GM23338 (cell line): ENCODE data around the gene CCDC90B. TPM values are rescaled to one million over a fixed set of nuclear protein-coding genes. Genes with fewer than 3 reads are reported as not detected.

Experiments used
- ATAC-seq: fragments of 200-7000 bp; cut with Tn5 transposase; 3 replicates; pipeline ENCODE4 v1.9.1; 2020
- DNase-seq: peaks from one replicate; pipeline ENCODE4 v3.0.0-alpha.2; 2015; ENCODE audit warnings: low spot score
- H2AFZ ChIP-seq: fragments of 200-600 bp; sonication (generic); 2 replicates; pipeline ENCODE4 v1.8.0; 2016; ENCODE audit warnings: antibody characterized with exemption, mild to moderate bottlenecking, moderate library complexity
- H3F3A ChIP-seq: fragments of 200-600 bp; sonication (generic); replicated peaks from 2 replicates; pipeline ENCODE4 v1.8.0; 2017; ENCODE audit warnings: antibody characterized with exemption, mixed run types, low read depth
- H3K27ac ChIP-seq: fragments of 200-600 bp; sonication (generic); 2 replicates; pipeline ENCODE4 v1.6.1; 2016; ENCODE audit warnings: low read depth
- H3K27me3 ChIP-seq: fragments of 200-600 bp; sonication (generic); 2 replicates; pipeline ENCODE4 v1.8.0; 2016; ENCODE audit warnings: mild to moderate bottlenecking, mixed run types, moderate library complexity; ENCODE audit not compliant: insufficient read depth
- H3K36me3 ChIP-seq: fragments of 200-600 bp; sonication (generic); 2 replicates; pipeline ENCODE4 v1.8.0; 2016; ENCODE audit warnings: mild to moderate bottlenecking; ENCODE audit not compliant: insufficient read depth
- H3K4me1 ChIP-seq: fragments of 200-600 bp; sonication (generic); 2 replicates; pipeline ENCODE4 v1.8.0; 2016; ENCODE audit warnings: mild to moderate bottlenecking, moderate library complexity; ENCODE audit not compliant: insufficient read depth
- H3K4me2 ChIP-seq: fragments of 200-600 bp; sonication (generic); 2 replicates; pipeline ENCODE4 v1.7.1; 2017; ENCODE audit warnings: mixed run types
- H3K4me3 ChIP-seq: fragments of 200-600 bp; sonication (generic); 2 replicates; pipeline ENCODE4 v1.6.1; 2016; ENCODE audit warnings: mixed run types
- H3K79me2 ChIP-seq: fragments of 200-600 bp; sonication (generic); replicated peaks from 2 replicates; pipeline ENCODE4 v1.8.0; 2017; ENCODE audit warnings: mild to moderate bottlenecking; ENCODE audit not compliant: insufficient read depth
- H3K9me2 ChIP-seq: fragments of 200-600 bp; sonication (generic); 2 replicates; pipeline ENCODE4 v1.8.0; 2017; ENCODE audit not compliant: insufficient read depth
- H4K20me1 ChIP-seq: fragments of 200-600 bp; sonication (generic); replicated peaks from 2 replicates; pipeline ENCODE4 v1.8.0; 2017; ENCODE audit warnings: mild to moderate bottlenecking; ENCODE audit not compliant: insufficient read depth
- H3K27ac Mint-ChIP-seq: 2 replicates; pipeline ENCODE4 v1.8.0; 2020; ENCODE audit warnings: inconsistent platforms, mild to moderate bottlenecking, moderate library complexity, mixed read lengths
- H3K27me3 Mint-ChIP-seq: 3 replicates; pipeline ENCODE4 v1.8.0; 2022; ENCODE audit warnings: low read depth, mild to moderate bottlenecking, moderate library complexity, mixed read lengths, inconsistent platforms; ENCODE audit not compliant: insufficient read depth, poor library complexity
- H3K36me3 Mint-ChIP-seq: 3 replicates; pipeline ENCODE4 v1.8.0; 2021; ENCODE audit warnings: low read depth, mild to moderate bottlenecking, inconsistent platforms, moderate library complexity, mixed read lengths
- H3K4me1 Mint-ChIP-seq: 3 replicates; pipeline ENCODE4 v1.8.0; 2020; ENCODE audit warnings: mild to moderate bottlenecking, inconsistent platforms, mixed read lengths
- H3K4me3 Mint-ChIP-seq: 3 replicates; pipeline ENCODE4 v1.8.0; 2021; ENCODE audit warnings: moderate library complexity, mild to moderate bottlenecking, inconsistent platforms, mixed read lengths
- H3K9me3 Mint-ChIP-seq: 3 replicates; pipeline ENCODE4 v1.8.0; 2020; ENCODE audit warnings: moderate library complexity, mild to moderate bottlenecking, inconsistent platforms, mixed read lengths
- CREB1 ChIP-seq: fragments of 250-450 bp; sonication (Bioruptor Pico); IDR thresholded peaks from 2 replicates; pipeline ENCODE4 v1.5.0; 2020; ENCODE audit warnings: low read depth, mild to moderate bottlenecking, moderate library complexity
- EZH2 ChIP-seq: fragments of 200-600 bp; sonication (generic); IDR thresholded peaks from one replicate; pipeline ENCODE4 v1.8.0; 2017; ENCODE audit warnings: antibody characterized with exemption, mild to moderate bottlenecking, low read depth; ENCODE audit not compliant: unreplicated experiment
- EZH2phosphoT487 ChIP-seq: fragments of 200-600 bp; sonication (generic); IDR thresholded peaks from one replicate; pipeline ENCODE4 v1.8.1; 2018; ENCODE audit warnings: antibody characterized with exemption; ENCODE audit not compliant: unreplicated experiment
- JUNB ChIP-seq: IDR thresholded peaks from one replicate; pipeline ENCODE4 v1.6.1; 2016; ENCODE audit warnings: antibody characterized with exemption; ENCODE audit not compliant: unreplicated experiment
- NANOG ChIP-seq: IDR thresholded peaks from 2 replicates; pipeline ENCODE4 v1.6.1; 2016; ENCODE audit warnings: antibody characterized with exemption, borderline replicate concordance
- POLR2AphosphoS5 ChIP-seq: IDR thresholded peaks from 2 replicates; pipeline ENCODE4 v1.6.1; 2016; ENCODE audit warnings: antibody characterized with exemption, low read depth
- STAT1 ChIP-seq: IDR thresholded peaks from one replicate; pipeline ENCODE4 v1.6.1; 2016; ENCODE audit warnings: antibody characterized with exemption; ENCODE audit not compliant: unreplicated experiment
- ZNF114 ChIP-seq: fragments of 250-450 bp; sonication (Bioruptor Pico); IDR thresholded peaks from 2 replicates; pipeline ENCODE4 v1.5.0; 2020; ENCODE audit warnings: mild to moderate bottlenecking, moderate library complexity
- ZNF331 ChIP-seq: fragments of 250-450 bp; sonication (Bioruptor Pico); IDR thresholded peaks from 2 replicates; pipeline ENCODE4 v1.5.0; 2020; ENCODE audit warnings: low read depth, mild to moderate bottlenecking, moderate library complexity
- polyA plus RNA-seq: library from polyadenylated mRNA; unstranded; fragments of >200 nt; fragmentation: Nextera tagmentation; extraction: Ambion mirVana; gene quantifications from 2 replicates; pipeline ENCODE4 v1.2.1, GENCODE V29; 2016
- total RNA-seq: library from RNA; depleted of rRNA; stranded (reverse); fragments of >200 nt; shearing (Covaris generic); gene quantifications from 2 replicates; pipeline ENCODE4 v1.2.3, GENCODE V29; 2014
- TF ChIP-seq, protein P1 (sequence below): IDR thresholded peaks from one replicate; pipeline ENCODE4 v1.6.1; 2018; ENCODE audit warnings: antibody characterized with exemption; ENCODE audit not compliant: unreplicated experiment
- TF ChIP-seq, protein P2 (sequence below): IDR thresholded peaks from 2 replicates; pipeline ENCODE4 v1.6.1; 2016; ENCODE audit warnings: antibody characterized with exemption
- TF ChIP-seq, protein P3 (sequence below), 2 experiments: fragments of 200-600 bp in 1 of 2; sonication (generic) in 1 of 2; conservative IDR thresholded peaks; 2 replicates each; pipeline versions ENCODE4 v1.5.1 to v1.6.1; 2016 to 2017; ENCODE audit warnings: antibody characterized with exemption in 2 of 2, low read depth in 2 of 2, mild to moderate bottlenecking in 2 of 2, moderate library complexity in 1 of 2
- TF ChIP-seq, protein P4 (sequence below): fragments of 250-450 bp; sonication (Bioruptor Pico); IDR thresholded peaks from 2 replicates; pipeline ENCODE4 v1.5.0; 2020; ENCODE audit warnings: mild to moderate bottlenecking, moderate library complexity

CCDC90B gene
- total and polyA plus RNA-seq, 2 experiments from 2014 or later = 55.1 to 89.0 TPM

DNA sequence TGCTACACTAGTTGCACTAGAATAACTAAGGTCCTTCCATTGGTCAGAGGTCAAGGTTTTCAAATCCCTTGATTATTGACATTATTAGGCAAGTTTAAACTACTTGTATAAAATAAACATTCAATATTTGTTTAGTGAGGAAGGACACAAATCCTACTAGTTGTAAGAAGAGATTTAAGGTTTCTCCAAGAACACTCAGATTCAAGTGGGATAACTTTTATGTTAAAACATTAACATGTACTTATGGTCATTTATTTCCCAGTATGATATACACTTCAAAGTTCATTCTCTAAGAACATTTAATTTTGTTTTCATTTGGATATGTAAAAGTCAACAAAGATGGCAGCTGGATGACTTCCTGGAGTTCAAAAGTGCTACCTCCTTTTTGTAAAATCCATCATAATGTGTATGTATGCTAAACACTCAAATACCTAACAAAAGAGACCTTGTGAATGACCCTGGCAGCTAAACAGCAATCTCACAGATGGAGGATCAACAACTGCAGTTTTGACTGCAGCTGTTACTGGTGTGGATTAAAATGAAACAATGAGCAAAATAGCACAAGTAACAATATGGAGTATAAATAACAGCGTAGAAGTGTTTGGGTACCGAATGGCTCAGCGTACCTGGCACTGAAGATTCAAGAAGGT lies 1.5 kb downstream of the CCDC90B start:
- Histone ChIP-seq H3F3A (no peaks in the 10 kb centered on the region), H3K4me1 (no peaks in the 10 kb centered on the region; the same call in none of the 2 replicates), H2AFZ (no peak overlapping the region), H3K36me3 (no peaks in the 10 kb centered on the region; the same call in 1 of the 2 replicates), H4K20me1 (no peaks in the 10 kb centered on the region), H3K4me3 (peak overlapping the region; percentile 68), H3K9me2 (no peaks in the 10 kb centered on the region), H3K79me2 (peaks cover 43% of the 10 kb centered on the region), H3K27me3 (no peaks in the 10 kb centered on the region), H3K27ac (peak overlapping the region; percentile 94), H3K4me2 (peak overlapping the region; percentile 81)
- no peaks in the 10 kb centered on the region for H3K27me3 Mint-ChIP-seq
- no peaks in the 10 kb centered on the region for H3K9me3 Mint-ChIP-seq
- peaks cover 14% of the 10 kb centered on the region; the same call in 2 of the 3 replicates for H3K4me1 Mint-ChIP-seq
- peaks cover 9% of the 10 kb centered on the region for H3K36me3 Mint-ChIP-seq
- peak overlapping the region; percentile 99 for H3K27ac Mint-ChIP-seq
- H3K4me3 Mint-ChIP-seq = peak overlapping the region; percentile 90
- DNase-seq (no peak), ATAC-seq (no peak)
- TF ChIP-seq, protein P1, sequence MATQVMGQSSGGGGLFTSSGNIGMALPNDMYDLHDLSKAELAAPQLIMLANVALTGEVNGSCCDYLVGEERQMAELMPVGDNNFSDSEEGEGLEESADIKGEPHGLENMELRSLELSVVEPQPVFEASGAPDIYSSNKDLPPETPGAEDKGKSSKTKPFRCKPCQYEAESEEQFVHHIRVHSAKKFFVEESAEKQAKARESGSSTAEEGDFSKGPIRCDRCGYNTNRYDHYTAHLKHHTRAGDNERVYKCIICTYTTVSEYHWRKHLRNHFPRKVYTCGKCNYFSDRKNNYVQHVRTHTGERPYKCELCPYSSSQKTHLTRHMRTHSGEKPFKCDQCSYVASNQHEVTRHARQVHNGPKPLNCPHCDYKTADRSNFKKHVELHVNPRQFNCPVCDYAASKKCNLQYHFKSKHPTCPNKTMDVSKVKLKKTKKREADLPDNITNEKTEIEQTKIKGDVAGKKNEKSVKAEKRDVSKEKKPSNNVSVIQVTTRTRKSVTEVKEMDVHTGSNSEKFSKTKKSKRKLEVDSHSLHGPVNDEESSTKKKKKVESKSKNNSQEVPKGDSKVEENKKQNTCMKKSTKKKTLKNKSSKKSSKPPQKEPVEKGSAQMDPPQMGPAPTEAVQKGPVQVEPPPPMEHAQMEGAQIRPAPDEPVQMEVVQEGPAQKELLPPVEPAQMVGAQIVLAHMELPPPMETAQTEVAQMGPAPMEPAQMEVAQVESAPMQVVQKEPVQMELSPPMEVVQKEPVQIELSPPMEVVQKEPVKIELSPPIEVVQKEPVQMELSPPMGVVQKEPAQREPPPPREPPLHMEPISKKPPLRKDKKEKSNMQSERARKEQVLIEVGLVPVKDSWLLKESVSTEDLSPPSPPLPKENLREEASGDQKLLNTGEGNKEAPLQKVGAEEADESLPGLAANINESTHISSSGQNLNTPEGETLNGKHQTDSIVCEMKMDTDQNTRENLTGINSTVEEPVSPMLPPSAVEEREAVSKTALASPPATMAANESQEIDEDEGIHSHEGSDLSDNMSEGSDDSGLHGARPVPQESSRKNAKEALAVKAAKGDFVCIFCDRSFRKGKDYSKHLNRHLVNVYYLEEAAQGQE = no peak
- no peak for TF ChIP-seq EZH2phosphoT487
- TF ChIP-seq ZNF331 = no peak
- TF ChIP-seq JUNB = no peak
- TF ChIP-seq, protein P2, sequence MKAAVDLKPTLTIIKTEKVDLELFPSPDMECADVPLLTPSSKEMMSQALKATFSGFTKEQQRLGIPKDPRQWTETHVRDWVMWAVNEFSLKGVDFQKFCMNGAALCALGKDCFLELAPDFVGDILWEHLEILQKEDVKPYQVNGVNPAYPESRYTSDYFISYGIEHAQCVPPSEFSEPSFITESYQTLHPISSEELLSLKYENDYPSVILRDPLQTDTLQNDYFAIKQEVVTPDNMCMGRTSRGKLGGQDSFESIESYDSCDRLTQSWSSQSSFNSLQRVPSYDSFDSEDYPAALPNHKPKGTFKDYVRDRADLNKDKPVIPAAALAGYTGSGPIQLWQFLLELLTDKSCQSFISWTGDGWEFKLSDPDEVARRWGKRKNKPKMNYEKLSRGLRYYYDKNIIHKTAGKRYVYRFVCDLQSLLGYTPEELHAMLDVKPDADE = no peak
- TF ChIP-seq EZH2 = no peak
- TF ChIP-seq STAT1 = no peak
- no peak for TF ChIP-seq ZNF114 (CRISPR knock-in tag)
- no peak for TF ChIP-seq NANOG
- TF ChIP-seq, protein P3, sequence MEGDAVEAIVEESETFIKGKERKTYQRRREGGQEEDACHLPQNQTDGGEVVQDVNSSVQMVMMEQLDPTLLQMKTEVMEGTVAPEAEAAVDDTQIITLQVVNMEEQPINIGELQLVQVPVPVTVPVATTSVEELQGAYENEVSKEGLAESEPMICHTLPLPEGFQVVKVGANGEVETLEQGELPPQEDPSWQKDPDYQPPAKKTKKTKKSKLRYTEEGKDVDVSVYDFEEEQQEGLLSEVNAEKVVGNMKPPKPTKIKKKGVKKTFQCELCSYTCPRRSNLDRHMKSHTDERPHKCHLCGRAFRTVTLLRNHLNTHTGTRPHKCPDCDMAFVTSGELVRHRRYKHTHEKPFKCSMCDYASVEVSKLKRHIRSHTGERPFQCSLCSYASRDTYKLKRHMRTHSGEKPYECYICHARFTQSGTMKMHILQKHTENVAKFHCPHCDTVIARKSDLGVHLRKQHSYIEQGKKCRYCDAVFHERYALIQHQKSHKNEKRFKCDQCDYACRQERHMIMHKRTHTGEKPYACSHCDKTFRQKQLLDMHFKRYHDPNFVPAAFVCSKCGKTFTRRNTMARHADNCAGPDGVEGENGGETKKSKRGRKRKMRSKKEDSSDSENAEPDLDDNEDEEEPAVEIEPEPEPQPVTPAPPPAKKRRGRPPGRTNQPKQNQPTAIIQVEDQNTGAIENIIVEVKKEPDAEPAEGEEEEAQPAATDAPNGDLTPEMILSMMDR (conservative IDR thresholded peaks at IDR 0.05; ENCODE audit: low read depth in 2 of 2) = no peak
- TF ChIP-seq, protein P4, sequence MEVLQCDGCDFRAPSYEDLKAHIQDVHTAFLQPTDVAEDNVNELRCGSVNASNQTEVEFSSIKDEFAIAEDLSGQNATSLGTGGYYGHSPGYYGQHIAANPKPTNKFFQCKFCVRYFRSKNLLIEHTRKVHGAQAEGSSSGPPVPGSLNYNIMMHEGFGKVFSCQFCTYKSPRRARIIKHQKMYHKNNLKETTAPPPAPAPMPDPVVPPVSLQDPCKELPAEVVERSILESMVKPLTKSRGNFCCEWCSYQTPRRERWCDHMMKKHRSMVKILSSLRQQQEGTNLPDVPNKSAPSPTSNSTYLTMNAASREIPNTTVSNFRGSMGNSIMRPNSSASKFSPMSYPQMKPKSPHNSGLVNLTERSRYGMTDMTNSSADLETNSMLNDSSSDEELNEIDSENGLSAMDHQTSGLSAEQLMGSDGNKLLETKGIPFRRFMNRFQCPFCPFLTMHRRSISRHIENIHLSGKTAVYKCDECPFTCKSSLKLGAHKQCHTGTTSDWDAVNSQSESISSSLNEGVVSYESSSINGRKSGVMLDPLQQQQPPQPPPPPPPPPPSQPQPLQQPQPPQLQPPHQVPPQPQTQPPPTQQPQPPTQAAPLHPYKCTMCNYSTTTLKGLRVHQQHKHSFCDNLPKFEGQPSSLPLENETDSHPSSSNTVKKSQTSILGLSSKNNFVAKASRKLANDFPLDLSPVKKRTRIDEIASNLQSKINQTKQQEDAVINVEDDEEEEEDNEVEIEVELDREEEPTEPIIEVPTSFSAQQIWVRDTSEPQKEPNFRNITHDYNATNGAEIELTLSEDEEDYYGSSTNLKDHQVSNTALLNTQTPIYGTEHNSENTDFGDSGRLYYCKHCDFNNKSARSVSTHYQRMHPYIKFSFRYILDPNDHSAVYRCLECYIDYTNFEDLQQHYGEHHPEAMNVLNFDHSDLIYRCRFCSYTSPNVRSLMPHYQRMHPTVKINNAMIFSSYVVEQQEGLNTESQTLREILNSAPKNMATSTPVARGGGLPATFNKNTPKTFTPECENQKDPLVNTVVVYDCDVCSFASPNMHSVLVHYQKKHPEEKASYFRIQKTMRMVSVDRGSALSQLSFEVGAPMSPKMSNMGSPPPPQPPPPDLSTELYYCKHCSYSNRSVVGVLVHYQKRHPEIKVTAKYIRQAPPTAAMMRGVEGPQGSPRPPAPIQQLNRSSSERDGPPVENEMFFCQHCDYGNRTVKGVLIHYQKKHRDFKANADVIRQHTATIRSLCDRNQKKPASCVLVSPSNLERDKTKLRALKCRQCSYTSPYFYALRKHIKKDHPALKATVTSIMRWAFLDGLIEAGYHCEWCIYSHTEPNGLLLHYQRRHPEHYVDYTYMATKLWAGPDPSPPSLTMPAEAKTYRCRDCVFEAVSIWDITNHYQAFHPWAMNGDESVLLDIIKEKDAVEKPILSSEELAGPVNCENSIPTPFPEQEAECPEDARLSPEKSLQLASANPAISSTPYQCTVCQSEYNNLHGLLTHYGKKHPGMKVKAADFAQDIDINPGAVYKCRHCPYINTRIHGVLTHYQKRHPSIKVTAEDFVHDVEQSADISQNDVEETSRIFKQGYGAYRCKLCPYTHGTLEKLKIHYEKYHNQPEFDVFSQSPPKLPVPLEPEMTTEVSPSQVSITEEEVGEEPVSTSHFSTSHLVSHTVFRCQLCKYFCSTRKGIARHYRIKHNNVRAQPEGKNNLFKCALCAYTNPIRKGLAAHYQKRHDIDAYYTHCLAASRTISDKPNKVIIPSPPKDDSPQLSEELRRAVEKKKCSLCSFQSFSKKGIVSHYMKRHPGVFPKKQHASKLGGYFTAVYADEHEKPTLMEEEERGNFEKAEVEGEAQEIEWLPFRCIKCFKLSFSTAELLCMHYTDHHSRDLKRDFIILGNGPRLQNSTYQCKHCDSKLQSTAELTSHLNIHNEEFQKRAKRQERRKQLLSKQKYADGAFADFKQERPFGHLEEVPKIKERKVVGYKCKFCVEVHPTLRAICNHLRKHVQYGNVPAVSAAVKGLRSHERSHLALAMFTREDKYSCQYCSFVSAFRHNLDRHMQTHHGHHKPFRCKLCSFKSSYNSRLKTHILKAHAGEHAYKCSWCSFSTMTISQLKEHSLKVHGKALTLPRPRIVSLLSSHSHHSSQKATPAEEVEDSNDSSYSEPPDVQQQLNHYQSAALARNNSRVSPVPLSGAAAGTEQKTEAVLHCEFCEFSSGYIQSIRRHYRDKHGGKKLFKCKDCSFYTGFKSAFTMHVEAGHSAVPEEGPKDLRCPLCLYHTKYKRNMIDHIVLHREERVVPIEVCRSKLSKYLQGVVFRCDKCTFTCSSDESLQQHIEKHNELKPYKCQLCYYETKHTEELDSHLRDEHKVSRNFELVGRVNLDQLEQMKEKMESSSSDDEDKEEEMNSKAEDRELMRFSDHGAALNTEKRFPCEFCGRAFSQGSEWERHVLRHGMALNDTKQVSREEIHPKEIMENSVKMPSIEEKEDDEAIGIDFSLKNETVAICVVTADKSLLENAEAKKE (CRISPR knock-in tag) = no peak
- no peak for TF ChIP-seq POLR2AphosphoS5
- no peak for TF ChIP-seq CREB1 (CRISPR knock-in tag)
